Lower leg skin (tissue), 4 donors: ENCODE data around the gene PTPRT. TPM values are rescaled to one million over a fixed set of nuclear protein-coding genes. Genes with fewer than 3 reads are reported as not detected.

Source experiments
- DNase-seq, 2 donors: peaks; one replicate each; pipeline ENCODE4 v3.0.0-alpha.2; 2019; ENCODE audit warnings: low spot score in 2 of 2
- H3K4me3 ChIP-seq: fragments of 200-600 bp; sonication (generic); 2 replicates; pipeline ENCODE4 v1.5.1; 2017; ENCODE audit warnings: mild to moderate bottlenecking, low read depth; ENCODE audit not compliant: poor library complexity, severe bottlenecking
- POLR2A ChIP-seq, 2 donors: fragments of 450-650 bp; IDR thresholded peaks; one replicate each; pipeline ENCODE4 v1.6.1; 2016 to 2017; ENCODE audit warnings: antibody characterized with exemption in 2 of 2, mild to moderate bottlenecking in 1 of 2, moderate library complexity in 1 of 2
- WGBS, 2 donors: methylation state at CpG; one replicate each; pipeline ENCODE4 v1.1.5; 2018; 5-methylcytosine and 5-hydroxymethylcytosine counted together
- intact Hi-C: fragments of 100-400 bp; cut with DNase I; formaldehyde crosslinking; loops from one replicate; pipeline ENCODE4 v1.15.0; 2023; ENCODE audit warnings: low total_unique reads
- total RNA-seq, 4 donors: library from RNA; depleted of rRNA; stranded (reverse); fragments of >200 nt; gene quantifications; one replicate each; pipeline ENCODE4 v1.1.0, GENCODE V29; 2016
- TF ChIP-seq, protein P1 (sequence below), 3 donors: fragments of 450-650 bp; IDR thresholded peaks; one replicate each; pipeline ENCODE4 v1.5.1; 2016; ENCODE audit warnings: antibody characterized with exemption in 3 of 3, mild to moderate bottlenecking in 3 of 3, moderate library complexity in 2 of 3

Gene PTPRT
- total RNA-seq, 4 donors from 2014 or later: 0.34 to 1.4 (median 0.95) TPM

DNA sequence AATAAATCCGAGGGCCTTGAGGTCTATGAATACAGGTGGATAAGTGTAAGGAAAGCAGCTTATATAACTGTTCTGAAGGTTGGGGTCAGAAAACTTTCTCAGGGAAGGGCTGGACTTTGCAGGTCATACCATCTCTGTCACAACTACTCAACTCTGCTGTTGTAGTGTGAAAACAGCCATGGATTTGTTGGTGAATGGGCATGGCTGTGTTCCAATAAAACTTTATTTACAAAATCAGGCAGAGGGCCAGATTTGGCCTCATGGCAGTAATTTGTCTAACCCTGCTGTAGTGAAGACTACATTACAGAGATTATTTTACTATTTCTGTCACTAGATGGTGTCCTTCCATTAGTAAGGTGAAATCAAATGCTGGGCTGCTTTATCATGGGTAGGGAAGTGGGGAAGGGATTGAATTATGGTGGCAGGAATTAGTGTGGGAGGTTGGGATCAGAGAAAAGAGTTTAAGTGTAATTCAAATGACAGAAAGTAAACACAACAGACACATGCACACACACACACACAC lies 1161.9 kb downstream of the PTPRT start:
- TF ChIP-seq, protein P1, sequence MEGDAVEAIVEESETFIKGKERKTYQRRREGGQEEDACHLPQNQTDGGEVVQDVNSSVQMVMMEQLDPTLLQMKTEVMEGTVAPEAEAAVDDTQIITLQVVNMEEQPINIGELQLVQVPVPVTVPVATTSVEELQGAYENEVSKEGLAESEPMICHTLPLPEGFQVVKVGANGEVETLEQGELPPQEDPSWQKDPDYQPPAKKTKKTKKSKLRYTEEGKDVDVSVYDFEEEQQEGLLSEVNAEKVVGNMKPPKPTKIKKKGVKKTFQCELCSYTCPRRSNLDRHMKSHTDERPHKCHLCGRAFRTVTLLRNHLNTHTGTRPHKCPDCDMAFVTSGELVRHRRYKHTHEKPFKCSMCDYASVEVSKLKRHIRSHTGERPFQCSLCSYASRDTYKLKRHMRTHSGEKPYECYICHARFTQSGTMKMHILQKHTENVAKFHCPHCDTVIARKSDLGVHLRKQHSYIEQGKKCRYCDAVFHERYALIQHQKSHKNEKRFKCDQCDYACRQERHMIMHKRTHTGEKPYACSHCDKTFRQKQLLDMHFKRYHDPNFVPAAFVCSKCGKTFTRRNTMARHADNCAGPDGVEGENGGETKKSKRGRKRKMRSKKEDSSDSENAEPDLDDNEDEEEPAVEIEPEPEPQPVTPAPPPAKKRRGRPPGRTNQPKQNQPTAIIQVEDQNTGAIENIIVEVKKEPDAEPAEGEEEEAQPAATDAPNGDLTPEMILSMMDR (IDR thresholded peaks at IDR 0.05): no peak
- TF ChIP-seq POLR2A (IDR thresholded peaks at IDR 0.05): no peak
- no peak overlapping the region for H3K4me3 ChIP-seq
- intact Hi-C loops: no loop called here
- DNase-seq: no peak
- 76 to 86% methylated on average over 1 of the region's 1 CpG for WGBS, 2 donors

DNA sequence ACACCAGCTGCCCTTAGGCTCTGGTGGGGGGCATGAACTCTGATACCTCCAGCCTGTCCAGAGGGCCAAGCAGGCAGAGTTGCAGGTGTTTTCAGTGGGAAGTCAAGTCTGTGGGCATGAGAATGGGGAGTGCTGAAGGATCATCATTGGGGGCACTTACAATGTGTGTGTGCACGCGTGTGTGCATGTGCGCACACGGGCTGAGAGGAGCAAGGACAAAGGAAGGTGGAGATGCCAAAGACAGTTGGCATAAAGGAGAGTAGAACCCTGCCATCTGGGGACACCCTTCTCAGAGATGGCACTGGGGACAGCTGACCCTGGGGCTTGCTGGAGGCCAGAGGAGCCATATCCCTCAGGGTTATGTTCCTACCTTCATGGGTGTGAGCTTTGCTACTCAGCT lies 1163.1 kb downstream of the PTPRT start:
- WGBS, 2 donors: 68 to 89% methylated on average over 4 of the region's 4 CpGs
- TF ChIP-seq, protein P1 (IDR thresholded peaks at IDR 0.05): no peak
- no peak for TF ChIP-seq POLR2A (IDR thresholded peaks at IDR 0.05)
- H3K4me3 ChIP-seq: no peak overlapping the region
- no peak for DNase-seq
- intact Hi-C loops: no loop called here

DNA sequence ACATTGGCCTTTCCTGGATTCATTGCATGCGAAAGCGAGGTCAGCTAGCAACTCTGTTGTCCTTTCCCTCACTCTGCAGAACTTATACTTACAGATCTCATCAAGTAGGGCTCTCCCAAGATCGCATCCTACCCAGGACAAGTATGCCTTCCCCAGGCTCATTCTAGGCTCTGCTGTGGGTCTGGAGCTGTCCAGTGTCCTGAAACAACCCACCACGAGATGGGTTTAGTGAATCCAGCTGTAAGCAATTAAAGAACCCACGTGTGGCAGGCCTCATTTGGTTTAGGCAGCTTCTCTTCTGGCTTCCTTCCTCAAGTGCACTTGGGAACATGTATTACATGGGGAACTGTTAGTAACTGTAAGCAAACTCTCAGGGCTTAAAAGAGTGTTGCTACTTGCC lies 1165.1 kb downstream of the PTPRT start:
- intact Hi-C loops: no loop called here
- 32 to 34% methylated on average over 5 of the region's 5 CpGs for WGBS, 2 donors
- DNase-seq: no peak
- TF ChIP-seq, protein P1 (IDR thresholded peaks at IDR 0.05): no peak
- no peak for TF ChIP-seq POLR2A (IDR thresholded peaks at IDR 0.05)
- H3K4me3 ChIP-seq: no peak overlapping the region
